ENCODE data around the gene KIF12. TPM values are rescaled to one million over a fixed set of nuclear protein-coding genes. Genes with fewer than 3 reads are reported as not detected.

Gene KIF12
- total RNA-seq, 2 experiments from 2014 or later: not detected

DNA sequence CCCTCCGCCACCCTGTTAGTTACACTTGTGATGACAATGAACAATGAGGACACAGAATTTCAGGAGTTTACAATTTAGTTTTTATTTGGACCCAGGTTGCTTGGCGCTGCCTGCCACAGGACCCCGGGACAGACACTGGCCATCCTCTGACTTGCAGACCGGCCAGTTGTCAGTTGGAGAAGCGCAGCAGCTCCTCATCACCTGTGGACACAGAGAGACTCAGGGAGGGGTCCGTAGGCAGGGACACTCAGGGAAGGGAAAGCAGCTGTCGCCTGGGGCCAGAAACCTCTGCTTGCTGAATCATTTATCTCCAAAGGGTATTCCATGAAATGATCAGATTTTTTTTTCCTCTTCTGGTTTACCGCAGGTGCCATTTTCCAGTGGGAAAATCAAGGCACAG lies 39.0 kb downstream of the KIF12 start:
- intact Hi-C loops (cut with DNase I, micrococcal nuclease): no loop called here
- Mint-ChIP-seq H3K27me3 (peaks cover 8% of the 10 kb centered on the region), H3K9me3 (no peaks in the 10 kb centered on the region), H3K4me1 (ENCODE audit: low read depth) (no peaks in the 10 kb centered on the region), H3K4me3 (no peak overlapping the region), H3K36me3 (ENCODE audit: low read depth) (no peaks in the 10 kb centered on the region), H3K27ac (no peak overlapping the region)
- no peaks in the 10 kb centered on the region for H3K9me3 ChIP-seq (ENCODE audit: control insufficient read depth in 1 of 2, insufficient read depth in 1 of 2, low read length in 2 of 2)
- no peak overlapping the region for H3K27ac ChIP-seq (ENCODE audit: low read depth in 1 of 2, low read length in 2 of 2)
- TF ChIP-seq, protein P1, sequence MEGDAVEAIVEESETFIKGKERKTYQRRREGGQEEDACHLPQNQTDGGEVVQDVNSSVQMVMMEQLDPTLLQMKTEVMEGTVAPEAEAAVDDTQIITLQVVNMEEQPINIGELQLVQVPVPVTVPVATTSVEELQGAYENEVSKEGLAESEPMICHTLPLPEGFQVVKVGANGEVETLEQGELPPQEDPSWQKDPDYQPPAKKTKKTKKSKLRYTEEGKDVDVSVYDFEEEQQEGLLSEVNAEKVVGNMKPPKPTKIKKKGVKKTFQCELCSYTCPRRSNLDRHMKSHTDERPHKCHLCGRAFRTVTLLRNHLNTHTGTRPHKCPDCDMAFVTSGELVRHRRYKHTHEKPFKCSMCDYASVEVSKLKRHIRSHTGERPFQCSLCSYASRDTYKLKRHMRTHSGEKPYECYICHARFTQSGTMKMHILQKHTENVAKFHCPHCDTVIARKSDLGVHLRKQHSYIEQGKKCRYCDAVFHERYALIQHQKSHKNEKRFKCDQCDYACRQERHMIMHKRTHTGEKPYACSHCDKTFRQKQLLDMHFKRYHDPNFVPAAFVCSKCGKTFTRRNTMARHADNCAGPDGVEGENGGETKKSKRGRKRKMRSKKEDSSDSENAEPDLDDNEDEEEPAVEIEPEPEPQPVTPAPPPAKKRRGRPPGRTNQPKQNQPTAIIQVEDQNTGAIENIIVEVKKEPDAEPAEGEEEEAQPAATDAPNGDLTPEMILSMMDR (IDR thresholded peaks at IDR 0.05): no peak
- ATAC-seq (ENCODE audit: poor library complexity) (no peak), DNase-seq (no peak)
- no peaks in the 10 kb centered on the region for H3K36me3 ChIP-seq (ENCODE audit: insufficient read depth, low read length)
- no peaks in the 10 kb centered on the region for H3K4me1 ChIP-seq (ENCODE audit: insufficient read depth, low read length)
- ChIA-PET POLR2A (no interaction called here), CTCF (no interaction called here)
- H3K27me3 ChIP-seq (ENCODE audit: control insufficient read depth in 1 of 2, insufficient read depth in 2 of 2, low read length in 2 of 2): peaks cover 3 to 8% of the 10 kb centered on the region in 2 experiments
- no peak overlapping the region for H3K4me3 ChIP-seq (ENCODE audit: low read length)

DNA sequence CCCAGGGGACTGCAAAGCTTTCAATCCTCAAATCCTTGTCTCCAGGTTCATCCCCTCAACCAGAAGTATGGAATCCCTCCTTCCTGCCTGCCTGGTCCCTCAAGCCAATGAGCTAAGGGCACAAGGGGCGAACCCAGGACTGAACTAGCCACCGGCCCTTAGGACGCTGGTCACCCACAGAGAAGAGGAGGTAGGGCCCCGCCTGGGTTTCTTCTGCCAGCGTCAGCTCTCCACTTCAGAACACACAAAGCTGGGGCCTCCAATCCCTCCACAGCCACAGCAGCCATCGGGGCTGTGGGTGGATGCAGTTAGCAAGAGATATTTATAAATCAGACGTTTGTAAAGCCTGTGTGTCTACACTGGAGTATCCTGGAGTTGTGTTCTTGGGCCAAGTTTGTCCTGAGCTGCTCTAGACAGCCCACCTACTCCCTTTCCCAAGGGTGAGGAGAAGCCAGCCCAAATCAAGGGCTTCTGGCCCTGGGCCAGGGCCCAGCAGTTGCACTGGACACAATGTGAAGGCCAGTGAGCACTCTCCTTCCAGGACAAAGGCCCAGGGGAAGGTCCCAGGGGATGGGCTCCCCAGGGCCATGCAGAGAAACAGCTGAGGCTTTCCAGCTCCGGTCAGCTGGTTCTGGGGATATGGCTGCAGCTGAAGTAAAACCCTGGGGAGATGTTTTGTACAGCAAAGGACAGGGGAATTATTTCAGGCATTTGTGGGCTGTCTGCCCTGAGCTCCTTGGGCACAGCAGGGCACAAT lies 39.9 kb downstream of the KIF12 start:
- ChIA-PET POLR2A (no interaction called here), CTCF (no interaction called here)
- Histone ChIP-seq H3K36me3 (ENCODE audit: insufficient read depth, low read length) (no peaks in the 10 kb centered on the region), H3K9me3 (ENCODE audit: control insufficient read depth in 1 of 2, insufficient read depth in 1 of 2, low read length in 2 of 2) (no peaks in the 10 kb centered on the region), H3K27ac (ENCODE audit: low read depth in 1 of 2, low read length in 2 of 2) (no peak overlapping the region), H3K4me1 (ENCODE audit: insufficient read depth, low read length) (no peaks in the 10 kb centered on the region), H3K4me3 (ENCODE audit: low read length) (no peak overlapping the region), H3K27me3 (ENCODE audit: control insufficient read depth in 1 of 2, insufficient read depth in 2 of 2, low read length in 2 of 2) (peaks cover 3 to 8% of the 10 kb centered on the region in 2 experiments)
- H3K27ac Mint-ChIP-seq: no peak overlapping the region
- TF ChIP-seq, protein P1 (IDR thresholded peaks at IDR 0.05): no peak
- H3K27me3 Mint-ChIP-seq: peaks cover 8% of the 10 kb centered on the region
- DNase-seq (no peak), ATAC-seq (ENCODE audit: poor library complexity) (no peak)
- intact Hi-C loops (cut with DNase I, micrococcal nuclease): no loop called here
- H3K4me1 Mint-ChIP-seq (ENCODE audit: low read depth): no peaks in the 10 kb centered on the region
- H3K36me3 Mint-ChIP-seq (ENCODE audit: low read depth): no peaks in the 10 kb centered on the region
- H3K9me3 Mint-ChIP-seq: no peaks in the 10 kb centered on the region
- H3K4me3 Mint-ChIP-seq: no peak overlapping the region

DNA sequence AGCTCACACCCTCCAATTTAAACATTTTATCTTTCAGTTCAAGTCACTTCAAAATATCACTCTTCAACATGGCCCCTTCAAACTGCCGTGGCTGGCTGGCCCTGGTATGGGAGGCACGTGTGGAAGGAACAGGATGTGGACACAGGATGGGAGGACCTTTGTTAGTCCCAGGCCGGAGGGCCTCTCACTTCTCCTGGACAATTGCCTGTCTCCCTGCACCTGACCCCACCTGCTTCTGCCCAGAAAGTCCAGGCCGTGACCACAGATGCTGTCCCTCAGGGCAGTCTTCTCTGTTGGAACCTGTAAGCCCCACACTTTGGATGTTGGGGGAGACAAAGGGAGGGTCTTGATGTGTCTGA lies 40.4 kb downstream of the KIF12 start:
- ATAC-seq (ENCODE audit: poor library complexity) (no peak), DNase-seq (no peak)
- Mint-ChIP-seq H3K27ac (no peak overlapping the region), H3K36me3 (ENCODE audit: low read depth) (no peaks in the 10 kb centered on the region), H3K4me3 (no peak overlapping the region), H3K9me3 (no peaks in the 10 kb centered on the region), H3K27me3 (peaks cover 8% of the 10 kb centered on the region), H3K4me1 (ENCODE audit: low read depth) (no peaks in the 10 kb centered on the region)
- Histone ChIP-seq H3K9me3 (ENCODE audit: control insufficient read depth in 1 of 2, insufficient read depth in 1 of 2, low read length in 2 of 2) (no peaks in the 10 kb centered on the region), H3K27me3 (ENCODE audit: control insufficient read depth in 1 of 2, insufficient read depth in 2 of 2, low read length in 2 of 2) (peaks cover 3 to 8% of the 10 kb centered on the region in 2 experiments), H3K36me3 (ENCODE audit: insufficient read depth, low read length) (no peaks in the 10 kb centered on the region), H3K4me1 (ENCODE audit: insufficient read depth, low read length) (no peaks in the 10 kb centered on the region), H3K4me3 (ENCODE audit: low read length) (no peak overlapping the region), H3K27ac (ENCODE audit: low read depth in 1 of 2, low read length in 2 of 2) (no peak overlapping the region)
- intact Hi-C loops (cut with DNase I, micrococcal nuclease): no loop called here
- ChIA-PET POLR2A (no interaction called here), CTCF (no interaction called here)
- TF ChIP-seq, protein P1 (IDR thresholded peaks at IDR 0.05): no peak
